MV-4-11 (cell line): ENCODE measurements around the gene UBE2L6.
"Not testable (repeated sequence)": the region's sequence is repeated elsewhere in the genome, so short reads cannot be mapped to it uniquely, and the experiment has no call there.

Experiments used
- DNase-seq: peaks from one replicate; lab custom pipeline; 2025; lab: John Stamatoyannopoulos, UW

Gene UBE2L6

GRCh38 chr11:57566905-57567514 lies 462 bp downstream of the UBE2L6 start:
- no peak for DNase-seq

- DNase-seq = peak; percentile 64
Observed at GRCh38 chr11:57566005-57566904, 1.2 kb downstream of the UBE2L6 start.

- DNase-seq = no peak
Observed at GRCh38 chr11:57562596-57562995, 4.9 kb downstream of the UBE2L6 start.

GRCh38 chr11:57560146-57560545 lies 7.3 kb downstream of the UBE2L6 start:
- no peak for DNase-seq

- no peak for DNase-seq
Observed at GRCh38 chr11:57556041-57556440, 11.4 kb downstream of the UBE2L6 start.

GRCh38 chr11:57555393-57555792 lies 12.1 kb downstream of the UBE2L6 start:
- DNase-seq = no peak

GRCh38 chr11:57552479-57552878 lies 15.0 kb downstream of the UBE2L6 start:
- no peak for DNase-seq

GRCh38 chr11:57551941-57552340 lies 15.5 kb downstream of the UBE2L6 start:
- no peak for DNase-seq

GRCh38 chr11:57549983-57550382 lies 17.5 kb downstream of the UBE2L6 start:
- DNase-seq = no peak

GRCh38 chr11:57547854-57548377 lies 19.6 kb downstream of the UBE2L6 start:
- peak; percentile 72 for DNase-seq

GRCh38 chr11:57546869-57547475 lies 20.5 kb downstream of the UBE2L6 start:
- peak; percentile 44 for DNase-seq

- no peak for DNase-seq
Observed at GRCh38 chr11:57546451-57546850, 21.0 kb downstream of the UBE2L6 start.

GRCh38 chr11:57545883-57546282 lies 21.6 kb downstream of the UBE2L6 start:
- no peak for DNase-seq

- DNase-seq = no peak
Observed at GRCh38 chr11:57544566-57544965, 22.9 kb downstream of the UBE2L6 start.

- DNase-seq = no peak
Observed at GRCh38 chr11:57543593-57543992, 23.9 kb downstream of the UBE2L6 start.

- DNase-seq = no peak
Observed at GRCh38 chr11:57542582-57542981, 24.9 kb downstream of the UBE2L6 start.

GRCh38 chr11:57541169-57541568 lies 26.3 kb downstream of the UBE2L6 start:
- no peak for DNase-seq

- DNase-seq = no peak
Observed at GRCh38 chr11:57539342-57539741, 28.1 kb downstream of the UBE2L6 start.

GRCh38 chr11:57536947-57537619 lies 30.4 kb downstream of the UBE2L6 start, which contains the start of gene SMTNL1:
Gene SMTNL1 (plus strand): TSS chr11:57537595. CDS start chr11:57542643, 5,048 bp downstream.
- no peak for DNase-seq

- not testable (repeated sequence) for DNase-seq
Observed at GRCh38 chr11:57534449-57534848, 33.0 kb downstream of the UBE2L6 start.

- peak; percentile 98 for DNase-seq
Observed at GRCh38 chr11:57530596-57531507, 36.6 kb downstream of the UBE2L6 start, which contains the start of gene TIMM10. Gene TIMM10 (minus strand): TSS chr11:57530754. CDS start chr11:57530189, 565 bp downstream.
